Uterus (tissue), 4 donors: ENCODE measurements around the gene CRYBG2. TPM values are rescaled to one million over a fixed set of nuclear protein-coding genes. Genes with fewer than 3 reads are reported as not detected.

ENCODE experiments used
- DNase-seq, 2 donors: peaks; one replicate each; pipeline ENCODE4 v3.0.0-alpha.2; 2019 to 2020
- H3K27ac ChIP-seq, 2 donors: fragments of 200-600 bp; sonication (generic); 1 replicate in 1 of 2; 2 replicates in 1 of 2; pipeline ENCODE4 v1.5.1; 2016 to 2018
- H3K27me3 ChIP-seq, 2 donors: fragments of 200-600 bp; sonication (generic); one replicate each; pipeline ENCODE4 v1.5.1; 2018 to 2019; ENCODE audit warnings: control low read depth in 1 of 2
- H3K36me3 ChIP-seq, 2 donors: fragments of 200-600 bp; sonication (generic); one replicate each; pipeline ENCODE4 v1.5.1; 2019; ENCODE audit warnings: control low read depth in 1 of 2
- H3K4me1 ChIP-seq, 2 donors: fragments of 200-600 bp; sonication (generic); one replicate each; pipeline ENCODE4 v1.5.1; 2018 to 2019; ENCODE audit warnings: control low read depth in 1 of 2
- H3K4me3 ChIP-seq, 2 donors: fragments of 200-600 bp; sonication (generic); 1 replicate in 1 of 2; 2 replicates in 1 of 2; pipeline ENCODE4 v1.5.1; 2018 to 2019; ENCODE audit warnings: mild to moderate bottlenecking in 1 of 2
- H3K9me3 ChIP-seq, 2 donors: fragments of 200-600 bp; sonication (generic); one replicate each; pipeline ENCODE4 v1.5.1; 2019; ENCODE audit warnings: control low read depth in 1 of 2
- POLR2A ChIP-seq, 2 donors: fragments of 450-650 bp; IDR thresholded peaks; one replicate each; pipeline ENCODE4 v1.6.1; 2016; ENCODE audit warnings: antibody characterized with exemption in 2 of 2, mild to moderate bottlenecking in 1 of 2, moderate library complexity in 1 of 2
- intact Hi-C: fragments of 100-400 bp; cut with DNase I; formaldehyde crosslinking; loops from one replicate; pipeline ENCODE4 v1.15.1; 2023; ENCODE audit warnings: low total_unique reads
- total RNA-seq, 4 donors: library from RNA; depleted of rRNA in 3 of 4; stranded (reverse); fragments of >200 nt in 3 of 4; gene quantifications; one replicate each; pipeline versions ENCODE4 v1.1.0 to v1.2.4, GENCODE V29; 2014 to 2023
- TF ChIP-seq, protein P1 (sequence below), 4 experiments: fragments of 200-600 bp in 2 of 4; fragments of 450-650 bp in 2 of 4; sonication (generic) in 2 of 4; IDR thresholded peaks; one replicate each; pipeline ENCODE4 v1.5.1; 2016 to 2019; ENCODE audit warnings: antibody characterized with exemption in 4 of 4, mild to moderate bottlenecking in 2 of 4, moderate library complexity in 1 of 4
- donor health status: DM: yes; HTN: yes; CAD: no.

Gene CRYBG2
- total RNA-seq, 4 donors from 2014 or later = 3.0 TPM; not detected in 3

DNA sequence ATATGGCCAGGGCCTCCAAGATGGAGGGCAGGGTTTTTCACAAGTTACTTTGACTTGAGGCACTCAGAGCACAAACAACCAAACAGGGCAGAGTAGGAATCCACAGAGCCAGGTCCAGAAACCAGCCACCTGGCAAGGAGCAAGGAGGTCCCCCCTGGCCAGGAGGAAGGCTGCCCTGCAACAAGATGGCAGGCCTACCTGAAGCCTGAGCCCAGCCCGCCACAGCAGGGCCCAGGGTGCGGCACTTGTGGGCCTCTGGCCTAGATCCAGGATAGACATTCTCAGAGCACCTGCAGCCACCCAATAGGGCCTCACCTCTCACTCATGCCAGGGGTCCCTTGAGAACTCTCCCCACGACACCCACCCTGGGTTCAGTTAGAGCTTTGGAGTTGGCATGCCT lies 62.5 kb downstream of the CRYBG2 start:
- H3K27ac ChIP-seq = no peak overlapping the region
- no peak overlapping the region for H3K4me3 ChIP-seq
- H3K36me3 ChIP-seq = no peaks in the 10 kb centered on the region
- intact Hi-C loops = no loop called here
- H3K27me3 ChIP-seq = no peaks in the 10 kb centered on the region
- H3K9me3 ChIP-seq = no peaks in the 10 kb centered on the region
- no peak for TF ChIP-seq POLR2A (IDR thresholded peaks at IDR 0.05)
- TF ChIP-seq, protein P1, sequence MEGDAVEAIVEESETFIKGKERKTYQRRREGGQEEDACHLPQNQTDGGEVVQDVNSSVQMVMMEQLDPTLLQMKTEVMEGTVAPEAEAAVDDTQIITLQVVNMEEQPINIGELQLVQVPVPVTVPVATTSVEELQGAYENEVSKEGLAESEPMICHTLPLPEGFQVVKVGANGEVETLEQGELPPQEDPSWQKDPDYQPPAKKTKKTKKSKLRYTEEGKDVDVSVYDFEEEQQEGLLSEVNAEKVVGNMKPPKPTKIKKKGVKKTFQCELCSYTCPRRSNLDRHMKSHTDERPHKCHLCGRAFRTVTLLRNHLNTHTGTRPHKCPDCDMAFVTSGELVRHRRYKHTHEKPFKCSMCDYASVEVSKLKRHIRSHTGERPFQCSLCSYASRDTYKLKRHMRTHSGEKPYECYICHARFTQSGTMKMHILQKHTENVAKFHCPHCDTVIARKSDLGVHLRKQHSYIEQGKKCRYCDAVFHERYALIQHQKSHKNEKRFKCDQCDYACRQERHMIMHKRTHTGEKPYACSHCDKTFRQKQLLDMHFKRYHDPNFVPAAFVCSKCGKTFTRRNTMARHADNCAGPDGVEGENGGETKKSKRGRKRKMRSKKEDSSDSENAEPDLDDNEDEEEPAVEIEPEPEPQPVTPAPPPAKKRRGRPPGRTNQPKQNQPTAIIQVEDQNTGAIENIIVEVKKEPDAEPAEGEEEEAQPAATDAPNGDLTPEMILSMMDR (IDR thresholded peaks at IDR 0.05) = no peak
- DNase-seq = no peak
- H3K4me1 ChIP-seq = no peaks in the 10 kb centered on the region

- intact Hi-C loops = no loop called here
- no peaks in the 10 kb centered on the region for H3K36me3 ChIP-seq
- H3K27me3 ChIP-seq = no peaks in the 10 kb centered on the region
- no peaks in the 10 kb centered on the region for H3K4me1 ChIP-seq
- H3K27ac ChIP-seq = no peak overlapping the region
- TF ChIP-seq, protein P1 (IDR thresholded peaks at IDR 0.05) = no peak
- TF ChIP-seq POLR2A (IDR thresholded peaks at IDR 0.05) = no peak
- no peak overlapping the region for H3K4me3 ChIP-seq
- DNase-seq = no peak
- H3K9me3 ChIP-seq = no peaks in the 10 kb centered on the region
Measured at GRCh38 chr1:26290882-26291261, 63.1 kb downstream of the CRYBG2 start.

DNA sequence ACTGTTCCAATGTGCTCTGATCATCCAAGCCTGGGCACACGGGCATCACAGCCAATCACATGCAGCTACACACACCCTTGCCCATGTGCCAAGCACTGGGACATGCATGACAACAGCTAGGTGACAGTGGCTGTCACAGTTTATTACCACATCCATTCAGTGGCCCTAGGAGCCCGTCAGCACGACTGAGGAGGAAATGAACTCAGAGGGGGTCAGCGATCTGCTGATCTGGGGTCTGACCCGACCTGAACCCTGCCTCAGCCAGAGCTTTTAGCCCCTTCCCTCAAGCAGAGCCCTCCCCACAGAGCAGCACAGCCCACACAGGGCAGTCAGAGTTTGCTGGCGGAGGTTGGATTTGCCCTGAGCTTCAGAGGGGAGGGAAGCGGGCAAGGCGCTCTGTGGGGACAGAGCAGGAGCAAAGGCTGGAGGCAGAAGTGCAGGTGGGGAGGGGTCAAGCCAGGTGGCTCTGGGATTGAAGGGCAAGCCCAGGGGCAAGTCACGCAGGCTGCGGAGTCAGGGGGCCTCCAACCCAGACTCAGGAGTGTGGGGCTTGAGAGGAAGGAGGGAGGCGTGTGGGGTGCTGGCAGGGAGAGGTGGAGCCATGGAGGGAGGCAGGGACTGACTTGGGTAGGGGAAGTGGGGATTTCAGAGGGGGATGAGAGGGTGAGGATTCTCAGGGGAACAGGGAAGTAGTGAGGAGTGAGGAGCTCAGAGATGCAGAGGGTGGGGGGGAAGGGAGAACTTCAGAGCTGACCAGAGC lies 63.6 kb downstream of the CRYBG2 start:
- Histone ChIP-seq H3K4me3 (no peak overlapping the region), H3K27me3 (no peaks in the 10 kb centered on the region), H3K4me1 (no peaks in the 10 kb centered on the region), H3K27ac (no peak overlapping the region), H3K36me3 (no peaks in the 10 kb centered on the region), H3K9me3 (no peaks in the 10 kb centered on the region)
- TF ChIP-seq, protein P1 (IDR thresholded peaks at IDR 0.05) = no peak
- TF ChIP-seq POLR2A (IDR thresholded peaks at IDR 0.05) = no peak
- DNase-seq = no peak
- intact Hi-C loops = no loop called here

DNA sequence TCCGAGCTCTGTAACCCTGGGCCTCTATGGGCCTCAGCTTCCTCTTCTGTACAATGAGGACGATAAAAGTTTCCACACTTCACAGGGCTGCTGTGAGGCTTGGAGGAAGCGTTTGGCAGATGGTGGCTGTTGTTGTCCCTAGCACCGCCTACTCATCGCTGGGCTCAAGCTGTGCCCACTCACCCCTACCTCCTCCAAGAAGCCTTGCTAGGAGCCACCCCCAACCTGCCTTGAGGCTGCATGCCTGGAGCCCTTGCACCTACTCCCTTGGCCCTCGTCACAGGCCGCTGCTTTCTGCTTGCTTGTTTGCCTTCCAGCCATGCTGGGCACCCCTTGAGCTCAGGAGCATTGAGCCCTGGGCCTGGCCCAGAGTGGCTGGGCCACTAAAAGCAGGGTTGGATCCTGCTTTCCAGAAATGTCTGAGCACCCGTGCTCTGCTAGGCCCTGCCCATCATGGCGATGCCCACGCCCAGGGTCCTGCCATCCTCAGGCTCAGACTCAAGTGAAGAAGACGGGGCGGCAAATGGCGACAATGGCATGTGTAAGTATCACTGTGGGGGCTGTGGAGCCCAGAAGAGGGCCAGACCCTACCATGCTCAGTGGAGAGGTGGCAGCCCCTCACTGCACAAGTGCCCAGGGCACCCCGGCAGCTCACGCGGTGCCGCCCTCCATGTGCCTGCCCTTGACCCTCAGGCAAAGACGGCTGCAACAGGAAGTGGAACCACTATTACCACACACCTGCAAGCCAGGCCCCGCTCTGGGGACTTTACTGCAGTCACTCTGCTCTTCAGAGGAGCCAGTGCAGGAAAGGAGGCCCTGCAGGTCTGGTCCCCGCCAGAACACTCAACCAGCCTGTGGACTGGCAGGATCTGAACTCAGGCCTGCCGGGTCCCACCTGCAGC lies 64.5 kb downstream of the CRYBG2 start:
- intact Hi-C loops = no loop called here
- DNase-seq = no peak

More for the DNA sequence above, 64.5 kb downstream of the CRYBG2 start:
- Histone ChIP-seq H3K27ac (no peak overlapping the region), H3K36me3 (no peaks in the 10 kb centered on the region), H3K9me3 (no peaks in the 10 kb centered on the region), H3K4me3 (no peak overlapping the region), H3K27me3 (no peaks in the 10 kb centered on the region), H3K4me1 (peaks cover 0 to 2% of the 10 kb centered on the region in 2 donors)
- TF ChIP-seq, protein P1 (IDR thresholded peaks at IDR 0.05) = no peak
- TF ChIP-seq POLR2A (IDR thresholded peaks at IDR 0.05) = no peak
